ENCODE data around the gene GTF2F2. TPM values are rescaled to one million over a fixed set of nuclear protein-coding genes. Genes with fewer than 3 reads are reported as not detected.

Gene GTF2F2
- total RNA-seq, 1 experiment from 2014 or later, result 21.7 TPM

DNA sequence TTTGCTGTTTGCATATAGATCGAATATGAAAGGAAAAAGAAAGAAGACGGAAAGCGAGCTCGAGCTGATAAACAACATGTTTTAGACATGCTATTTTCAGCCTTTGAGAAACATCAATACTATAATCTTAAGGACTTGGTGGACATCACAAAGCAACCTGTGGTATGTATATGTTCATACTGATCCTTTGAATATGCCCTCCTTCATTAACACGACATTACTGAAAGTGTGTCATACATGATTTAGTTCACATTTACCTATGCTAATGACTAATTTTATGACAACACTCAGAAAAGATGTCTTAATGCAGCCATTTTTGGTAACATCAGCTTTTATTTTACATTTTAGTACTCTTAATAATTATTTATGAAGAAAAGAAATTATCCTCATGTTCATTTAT is 146.9 kb downstream of the GTF2F2 start:
- in situ Hi-C loops (cut with HindIII; ENCODE audit: low pct_unique_long_range_greater_than_20kb, low sequenced_read_pairs) (no loop called here), intact Hi-C loops (cut with micrococcal nuclease; ENCODE audit: unreplicated experiment) (no loop called here)
- Histone ChIP-seq H3K4me3 (ENCODE audit: low read depth in 2 of 2, low read length in 2 of 2) (no peak overlapping the region), H3K4me1 (ENCODE audit: control insufficient read depth, insufficient read depth, low read length) (no peaks in the 10 kb centered on the region), H3K36me3 (ENCODE audit: control insufficient read depth, insufficient read depth, low read length) (no peaks in the 10 kb centered on the region; the same call in 1 of the 2 replicates), H3K27ac (ENCODE audit: low read length) (no peak overlapping the region), H3K9me3 (ENCODE audit: control insufficient read depth, insufficient read depth, low read depth, low read length) (no peaks in the 10 kb centered on the region), H3K27me3 (ENCODE audit: control insufficient read depth, insufficient read depth, low read length) (no peaks in the 10 kb centered on the region)
- DNase-seq (ENCODE audit: low read depth, low spot score), result no peak
- POLR2A ChIA-PET, result no interaction called here
- no peak for TF ChIP-seq TCF7L2 (IDR thresholded peaks at IDR 0.05; ENCODE audit: low read depth, low read length)
- TF ChIP-seq, protein P1, sequence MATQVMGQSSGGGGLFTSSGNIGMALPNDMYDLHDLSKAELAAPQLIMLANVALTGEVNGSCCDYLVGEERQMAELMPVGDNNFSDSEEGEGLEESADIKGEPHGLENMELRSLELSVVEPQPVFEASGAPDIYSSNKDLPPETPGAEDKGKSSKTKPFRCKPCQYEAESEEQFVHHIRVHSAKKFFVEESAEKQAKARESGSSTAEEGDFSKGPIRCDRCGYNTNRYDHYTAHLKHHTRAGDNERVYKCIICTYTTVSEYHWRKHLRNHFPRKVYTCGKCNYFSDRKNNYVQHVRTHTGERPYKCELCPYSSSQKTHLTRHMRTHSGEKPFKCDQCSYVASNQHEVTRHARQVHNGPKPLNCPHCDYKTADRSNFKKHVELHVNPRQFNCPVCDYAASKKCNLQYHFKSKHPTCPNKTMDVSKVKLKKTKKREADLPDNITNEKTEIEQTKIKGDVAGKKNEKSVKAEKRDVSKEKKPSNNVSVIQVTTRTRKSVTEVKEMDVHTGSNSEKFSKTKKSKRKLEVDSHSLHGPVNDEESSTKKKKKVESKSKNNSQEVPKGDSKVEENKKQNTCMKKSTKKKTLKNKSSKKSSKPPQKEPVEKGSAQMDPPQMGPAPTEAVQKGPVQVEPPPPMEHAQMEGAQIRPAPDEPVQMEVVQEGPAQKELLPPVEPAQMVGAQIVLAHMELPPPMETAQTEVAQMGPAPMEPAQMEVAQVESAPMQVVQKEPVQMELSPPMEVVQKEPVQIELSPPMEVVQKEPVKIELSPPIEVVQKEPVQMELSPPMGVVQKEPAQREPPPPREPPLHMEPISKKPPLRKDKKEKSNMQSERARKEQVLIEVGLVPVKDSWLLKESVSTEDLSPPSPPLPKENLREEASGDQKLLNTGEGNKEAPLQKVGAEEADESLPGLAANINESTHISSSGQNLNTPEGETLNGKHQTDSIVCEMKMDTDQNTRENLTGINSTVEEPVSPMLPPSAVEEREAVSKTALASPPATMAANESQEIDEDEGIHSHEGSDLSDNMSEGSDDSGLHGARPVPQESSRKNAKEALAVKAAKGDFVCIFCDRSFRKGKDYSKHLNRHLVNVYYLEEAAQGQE (IDR thresholded peaks at IDR 0.05; ENCODE audit: insufficient read depth in 1 of 2, low read depth in 2 of 2, low read length in 1 of 2), result no peak
- TF ChIP-seq POLR2AphosphoS5 (IDR thresholded peaks at IDR 0.05; ENCODE audit: low read depth, low read length), result no peak
- TF ChIP-seq, protein P2, sequence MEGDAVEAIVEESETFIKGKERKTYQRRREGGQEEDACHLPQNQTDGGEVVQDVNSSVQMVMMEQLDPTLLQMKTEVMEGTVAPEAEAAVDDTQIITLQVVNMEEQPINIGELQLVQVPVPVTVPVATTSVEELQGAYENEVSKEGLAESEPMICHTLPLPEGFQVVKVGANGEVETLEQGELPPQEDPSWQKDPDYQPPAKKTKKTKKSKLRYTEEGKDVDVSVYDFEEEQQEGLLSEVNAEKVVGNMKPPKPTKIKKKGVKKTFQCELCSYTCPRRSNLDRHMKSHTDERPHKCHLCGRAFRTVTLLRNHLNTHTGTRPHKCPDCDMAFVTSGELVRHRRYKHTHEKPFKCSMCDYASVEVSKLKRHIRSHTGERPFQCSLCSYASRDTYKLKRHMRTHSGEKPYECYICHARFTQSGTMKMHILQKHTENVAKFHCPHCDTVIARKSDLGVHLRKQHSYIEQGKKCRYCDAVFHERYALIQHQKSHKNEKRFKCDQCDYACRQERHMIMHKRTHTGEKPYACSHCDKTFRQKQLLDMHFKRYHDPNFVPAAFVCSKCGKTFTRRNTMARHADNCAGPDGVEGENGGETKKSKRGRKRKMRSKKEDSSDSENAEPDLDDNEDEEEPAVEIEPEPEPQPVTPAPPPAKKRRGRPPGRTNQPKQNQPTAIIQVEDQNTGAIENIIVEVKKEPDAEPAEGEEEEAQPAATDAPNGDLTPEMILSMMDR (IDR thresholded peaks at IDR 0.05), result no peak
- no peak for TF ChIP-seq SIN3A (IDR thresholded peaks at IDR 0.05; ENCODE audit: borderline replicate concordance, insufficient read depth, low read depth, low read length)
- no peak for ATAC-seq
- CTCF ChIA-PET, result no interaction called here
- no TSS peak for BruUV-seq (replicated peaks)

DNA sequence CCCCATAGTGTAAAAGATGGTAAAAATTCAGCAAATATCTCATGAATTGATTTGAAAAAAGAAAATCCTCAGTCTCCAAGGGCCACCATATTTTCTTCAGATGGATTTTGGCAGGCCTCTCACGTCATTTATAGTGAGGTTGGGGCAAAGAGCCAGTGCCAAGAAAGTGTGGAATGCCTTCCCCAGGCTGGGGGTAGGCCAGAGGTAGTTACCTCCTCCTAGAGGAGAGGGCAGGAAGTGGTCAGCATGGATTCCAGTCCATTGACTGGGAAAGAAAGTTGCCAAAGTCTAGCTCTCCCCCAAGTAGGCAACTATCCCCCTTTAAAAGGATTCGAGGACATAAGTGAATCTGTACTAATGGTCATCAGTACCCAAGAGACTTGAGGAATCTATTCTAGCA is 148.9 kb downstream of the GTF2F2 start:
- H3K36me3 ChIP-seq (ENCODE audit: control insufficient read depth, insufficient read depth, low read length), result no peaks in the 10 kb centered on the region; the same call in 1 of the 2 replicates
- TF ChIP-seq, protein P2 (IDR thresholded peaks at IDR 0.05), result no peak
- TF ChIP-seq POLR2AphosphoS5 (IDR thresholded peaks at IDR 0.05; ENCODE audit: low read depth, low read length), result no peak
- TF ChIP-seq TCF7L2 (IDR thresholded peaks at IDR 0.05; ENCODE audit: low read depth, low read length), result no peak
- no peak for TF ChIP-seq SIN3A (IDR thresholded peaks at IDR 0.05; ENCODE audit: borderline replicate concordance, insufficient read depth, low read depth, low read length)
- TF ChIP-seq, protein P1 (IDR thresholded peaks at IDR 0.05; ENCODE audit: insufficient read depth in 1 of 2, low read depth in 2 of 2, low read length in 1 of 2), result no peak
- no peak overlapping the region for H3K4me3 ChIP-seq (ENCODE audit: low read depth in 2 of 2, low read length in 2 of 2)
- H3K4me1 ChIP-seq (ENCODE audit: control insufficient read depth, insufficient read depth, low read length), result no peaks in the 10 kb centered on the region
- no peaks in the 10 kb centered on the region for H3K9me3 ChIP-seq (ENCODE audit: control insufficient read depth, insufficient read depth, low read depth, low read length)
- CTCF ChIA-PET, result no interaction called here
- in situ Hi-C loops (cut with HindIII; ENCODE audit: low pct_unique_long_range_greater_than_20kb, low sequenced_read_pairs) (no loop called here), intact Hi-C loops (cut with micrococcal nuclease; ENCODE audit: unreplicated experiment) (no loop called here)
- BruUV-seq (replicated peaks), result no TSS peak
- H3K27me3 ChIP-seq (ENCODE audit: control insufficient read depth, insufficient read depth, low read length), result no peaks in the 10 kb centered on the region
- no peak for ATAC-seq
- no peak overlapping the region for H3K27ac ChIP-seq (ENCODE audit: low read length)
- no peak for DNase-seq (ENCODE audit: low read depth, low spot score)
- POLR2A ChIA-PET, result no interaction called here

Data from Panc1 (cell line).